HG02623 (cell line): ENCODE results near the gene MAP6.
A peak's percentile ranks its signal among the peaks of the same experiment; 100 is the strongest.
"Not testable (repeated sequence)": the region's sequence is repeated elsewhere in the genome, so short reads cannot be mapped to it uniquely, and the experiment has no call there.

Experiments used
- ATAC-seq: cut with Tn5 transposase; IDR thresholded peaks from one replicate; pipeline ENCODE4 v1.9.1; 2021; ENCODE audit warnings: moderate library complexity; ENCODE audit not compliant: unreplicated experiment

MAP6 gene

GRCh38 chr11:75593286-75593915 is 75.4 kb downstream of the MAP6 start:
- no peak for ATAC-seq

- no peak for ATAC-seq
These were observed 76.1 kb downstream of the MAP6 start for GRCh38 chr11:75592715-75593114.

GRCh38 chr11:75591966-75592365 is 76.9 kb downstream of the MAP6 start:
- no peak for ATAC-seq

GRCh38 chr11:75591371-75591770 is 77.5 kb downstream of the MAP6 start:
- ATAC-seq: no peak

GRCh38 chr11:75589933-75590332 is 78.9 kb downstream of the MAP6 start:
- no peak for ATAC-seq

- ATAC-seq: no peak
These were observed 79.8 kb downstream of the MAP6 start for GRCh38 chr11:75589051-75589450.

- no peak for ATAC-seq
These were observed 80.8 kb downstream of the MAP6 start for GRCh38 chr11:75588051-75588481.

- ATAC-seq: no peak
These were observed 82.4 kb downstream of the MAP6 start for GRCh38 chr11:75586395-75586794.

GRCh38 chr11:75585293-75585670 is 83.6 kb downstream of the MAP6 start:
- ATAC-seq: no peak

- not testable (repeated sequence) for ATAC-seq
These were observed 84.1 kb downstream of the MAP6 start for GRCh38 chr11:75584659-75585292.

GRCh38 chr11:75583718-75584658 is 84.8 kb downstream of the MAP6 start:
- no peak for ATAC-seq

- ATAC-seq: peak; percentile 82
These were observed 85.7 kb downstream of the MAP6 start for GRCh38 chr11:75582895-75583717.

GRCh38 chr11:75582506-75582894 is 86.3 kb downstream of the MAP6 start:
- ATAC-seq: no peak

- ATAC-seq: no peak
These were observed 89.0 kb downstream of the MAP6 start for GRCh38 chr11:75579841-75580240.

- no peak for ATAC-seq
These were observed 89.9 kb downstream of the MAP6 start for GRCh38 chr11:75578977-75579376.

GRCh38 chr11:75577207-75577606 is 91.6 kb downstream of the MAP6 start:
- ATAC-seq: no peak

GRCh38 chr11:75576499-75576918 is 92.3 kb downstream of the MAP6 start:
- ATAC-seq: peak; percentile 50

- no peak for ATAC-seq
These were observed 92.8 kb downstream of the MAP6 start for GRCh38 chr11:75576017-75576416.

GRCh38 chr11:75574698-75575602 is 93.9 kb downstream of the MAP6 start:
- ATAC-seq: no peak

- no peak for ATAC-seq
These were observed 96.1 kb downstream of the MAP6 start for GRCh38 chr11:75572744-75573143.
